Heart left ventricle (tissue), 16 donors: Measurements from ENCODE around the gene KRT7. TPM values are rescaled to one million over a fixed set of nuclear protein-coding genes. Genes with fewer than 3 reads are reported as not detected.

Experiments
- ATAC-seq, 4 donors: fragments of 200-7000 bp; cut with Tn5 transposase; one replicate each; pipeline ENCODE4 v1.9.1; 2020 to 2022; ENCODE audit warnings: moderate library complexity in 4 of 4, mild to moderate bottlenecking in 3 of 4, moderate number of reproducible peaks in 1 of 4
- DNase-seq, 5 donors: peaks; one replicate each; pipeline ENCODE4 v3.0.0-alpha.2; 2020
- H3K27ac ChIP-seq, 12 donors: fragments of 200-600 bp; sonication (generic) in 4 of 12; one replicate each; pipeline versions ENCODE4 v1.5.0 to v1.8.0; 2016 to 2022; ENCODE audit warnings: mild to moderate bottlenecking in 2 of 12
- H3K27me3 ChIP-seq, 9 donors: fragments of 200-600 bp; sonication (generic) in 2 of 9; one replicate each; pipeline versions ENCODE4 v1.5.1 to v1.8.0; 2016 to 2022; ENCODE audit warnings: mild to moderate bottlenecking in 3 of 9
- H3K36me3 ChIP-seq, 9 donors: fragments of 200-600 bp; sonication (generic) in 2 of 9; one replicate each; pipeline versions ENCODE4 v1.5.0 to v1.8.0; 2018 to 2022; ENCODE audit warnings: mild to moderate bottlenecking in 2 of 9
- H3K4me1 ChIP-seq, 12 donors: fragments of 200-600 bp; sonication (generic) in 4 of 12; one replicate each; pipeline versions ENCODE4 v1.5.0 to v1.8.0; 2016 to 2022; ENCODE audit warnings: mild to moderate bottlenecking in 3 of 12
- H3K4me3 ChIP-seq, 12 donors: fragments of 200-600 bp; sonication (generic) in 4 of 12; one replicate each; pipeline versions ENCODE4 v1.5.0 to v1.8.0; 2017 to 2022; ENCODE audit warnings: mild to moderate bottlenecking in 9 of 12, moderate library complexity in 4 of 12
- H3K9me3 ChIP-seq, 12 donors: fragments of 200-600 bp; sonication (generic) in 4 of 12; one replicate each; pipeline versions ENCODE4 v1.5.0 to v1.8.0; 2016 to 2022; ENCODE audit warnings: mild to moderate bottlenecking in 1 of 12
- CTCF ChIP-seq, 12 donors: fragments of 200-600 bp; sonication (generic) in 4 of 12; IDR thresholded peaks; one replicate each; pipeline versions ENCODE4 v1.5.0 to v1.8.0; 2018 to 2022; ENCODE audit warnings: antibody characterized with exemption in 12 of 12, mild to moderate bottlenecking in 5 of 12
- POLR2A ChIP-seq, 2 donors: fragments of 450-650 bp; IDR thresholded peaks; one replicate each; pipeline ENCODE4 v1.6.1; 2017; ENCODE audit warnings: antibody characterized with exemption in 2 of 2, mild to moderate bottlenecking in 2 of 2, moderate library complexity in 2 of 2
- WGBS, 4 donors: extraction: QIAGEN DNeasy Blood & Tissue Kit in 2 of 4; methylation state at CpG; one replicate each; pipeline versions ENCODE4 v1.1.5 to v1.1.7; 2013 to 2018; 5-methylcytosine and 5-hydroxymethylcytosine counted together
- intact Hi-C, 10 donors: fragments of 100-400 bp; cut with DNase I; formaldehyde crosslinking; loops; one replicate each; pipeline versions ENCODE4 v1.11.1 to v1.14.2; 2022
- polyA plus RNA-seq, 2 donors: library from polyadenylated mRNA; stranded (reverse); fragments of 200-250 nt; gene quantifications; one replicate each; pipeline ENCODE4 v1.2.3, GENCODE V29; 2013
- total RNA-seq, 9 donors: library from RNA; depleted of rRNA in 2 of 9; stranded (reverse); fragments of >200 nt in 2 of 9; fragmentation: NEBNext Ultra II Directional in 3 of 9; extraction: Animal tissue kit (Norgen Biotek cat#: 25700) in 3 of 9; gene quantifications; one replicate each; pipeline versions ENCODE4 v1.1.0 to v1.2.4, GENCODE V29; 2016 to 2023
- donor health status: ischemic (EF 13 %, LVEDD 7.1; RV severe dilation, severe dysfunction).
- donor health status: healthy with polysubstance abuse.
- donor health status: DM: no; HTN: yes; CAD: no.
- donor health status: DM: no; HTN: no; CAD: no.
- donor health status: ischemic (EF 25% LVEDD 6.9; RV normal size, moderate dysfunction).
- donor health status: ischemic (EF 25% LVEDD 5.7; RV mildly dilated, moderate dysfunction).
- donor health status: healthy.
- donor health status: DM: yes; HTN: yes; CAD: no.
- donor health status: ischemic (EF 35%, LVEDD 5.7; RV mildly dilated, moderate dysfunction).
- donor health status: nonischemic (EF 11% LVEDD 7.7; RV severe dilation, severe dysfunction).
- donor health status: DM: yes; HTN: yes; CAD: no.
- donor health status: PGD.
- donor health status: ischemic (EF 29% LVEDD 5.4; RV normal size, mild dysfunction).
- donor health status: nonischemic (EF 23%, LVEDD 6.1; RV moderate dilation, normal function).

The KRT7 gene
- total and polyA plus RNA-seq, 11 donors: 0.20 to 56.7 (median 3.1) TPM; not detected in 3

DNA sequence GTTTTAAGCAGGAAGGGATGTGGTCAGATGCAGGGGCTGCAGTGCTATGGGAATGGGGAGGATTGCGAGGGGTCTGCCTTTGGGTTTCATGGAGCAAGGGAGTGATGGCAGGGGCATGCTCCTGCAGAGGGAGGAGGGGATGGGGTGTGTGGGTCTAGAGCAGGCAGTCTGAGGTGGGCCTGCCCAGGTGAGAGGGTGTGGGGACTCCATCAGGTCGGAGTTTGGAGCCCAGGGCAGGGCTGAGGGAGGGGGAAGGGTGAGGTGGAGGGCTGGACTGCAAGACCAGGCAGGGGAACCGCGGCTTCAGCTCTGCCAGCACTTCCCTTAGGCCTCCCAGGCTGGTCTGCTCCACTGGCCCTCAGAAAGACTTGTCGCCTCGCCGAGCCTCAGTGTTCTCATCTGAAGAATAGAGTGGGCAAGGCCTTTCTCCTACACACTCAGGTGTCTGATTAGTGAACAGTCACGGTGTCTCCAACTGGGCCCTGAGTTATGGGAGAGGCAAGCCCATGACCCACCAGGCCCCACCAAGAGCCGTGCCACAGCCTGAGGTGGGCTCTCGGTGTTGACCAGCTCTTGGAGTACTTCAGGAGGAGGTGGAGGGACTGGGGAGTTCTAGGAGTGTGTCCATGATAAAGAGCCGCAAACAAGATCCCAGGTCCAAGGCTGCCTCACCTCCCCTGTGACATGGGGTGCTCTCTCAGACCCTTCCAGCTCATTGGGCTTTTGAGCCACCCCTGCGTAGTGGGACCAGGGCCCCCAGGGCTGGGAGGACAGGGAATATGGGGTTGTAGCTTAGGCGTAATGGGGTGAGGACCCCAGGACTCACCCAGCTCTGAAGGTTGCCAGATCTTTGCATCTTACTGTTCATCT, 21.1 kb upstream of the KRT7 start:
- no peak for TF ChIP-seq CTCF (IDR thresholded peaks at IDR 0.05)
- TF ChIP-seq POLR2A (IDR thresholded peaks at IDR 0.05): no peak
- intact Hi-C loops: loop anchor here in 2 of 10 donors (2.0 kb wide), 1 partner anchor 55 kb away; no protein-coding TSS in a partner anchor
- 88 to 94% (median 92%) methylated on average over 9 to 13 of the region's 13 CpGs for WGBS, 4 donors

DNA sequence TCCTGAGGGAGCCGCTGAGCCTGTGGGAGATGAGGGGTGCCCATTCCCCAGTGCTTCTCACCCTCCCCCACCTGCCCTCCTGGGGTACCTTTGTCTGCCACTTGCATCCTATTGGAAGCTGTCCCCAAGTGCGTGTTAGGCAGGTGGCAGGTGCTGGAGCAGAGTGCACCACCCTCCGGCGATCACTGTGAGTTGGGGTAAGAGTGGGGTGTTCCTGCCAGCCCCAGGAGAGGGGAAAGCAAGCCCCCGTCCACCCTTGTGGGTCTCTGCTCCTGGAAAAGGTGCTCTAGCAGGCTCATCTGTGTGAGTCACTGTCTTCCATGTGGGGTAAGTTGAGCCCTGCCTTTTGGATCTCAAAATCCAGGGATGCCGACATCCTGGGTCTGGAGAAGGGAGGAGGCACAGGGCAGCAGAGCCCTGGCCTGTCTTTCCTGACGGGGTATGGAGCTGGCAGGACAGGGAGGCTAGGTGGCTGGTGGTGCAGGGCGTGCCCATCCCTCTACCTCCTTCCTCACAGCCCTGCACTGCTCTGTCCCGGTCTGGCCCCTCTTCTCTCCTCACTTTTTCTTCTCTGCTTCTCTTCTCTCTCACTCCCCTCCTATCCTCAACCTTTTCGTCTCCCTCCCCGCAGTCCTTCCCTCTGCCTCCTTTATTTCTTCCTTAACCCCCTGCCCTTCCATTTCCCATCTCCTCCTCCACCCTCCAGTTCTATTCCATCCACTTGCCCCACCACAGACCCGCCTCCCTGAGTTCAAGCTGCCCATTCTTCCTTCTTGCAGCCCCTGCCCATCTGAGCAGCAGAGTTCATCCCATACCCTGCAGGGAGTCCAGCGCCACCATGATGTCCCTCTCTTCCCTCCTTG, 20.1 kb upstream of the KRT7 start:
- no peaks in the 10 kb centered on the region for H3K36me3 ChIP-seq
- peaks cover 1 to 36% (median 9%) of the 10 kb centered on the region in 12 donors for H3K4me1 ChIP-seq
- H3K4me3 ChIP-seq: no peak overlapping the region
- H3K27me3 ChIP-seq: peaks cover 0 to 6% (median 0%) of the 10 kb centered on the region in 9 donors
- ATAC-seq (no peak), DNase-seq (peak in 2 of 5 donors; percentile 4 to 44)
- intact Hi-C loops: loop anchor here in 2 of 10 donors (2.0 kb wide), 1 partner anchor 56 kb away; no protein-coding TSS in a partner anchor
- no peak overlapping the region for H3K27ac ChIP-seq
- no peaks in the 10 kb centered on the region for H3K9me3 ChIP-seq
- TF ChIP-seq CTCF (IDR thresholded peaks at IDR 0.05): no peak
- no peak for TF ChIP-seq POLR2A (IDR thresholded peaks at IDR 0.05)
- WGBS, 4 donors: 77 to 85% (median 81%) methylated on average over 10 to 13 of the region's 13 CpGs

More for the DNA sequence above, 21.1 kb upstream of the KRT7 start:
- Histone ChIP-seq H3K27me3 (peaks cover 0 to 6% (median 0%) of the 10 kb centered on the region in 9 donors), H3K27ac (no peak overlapping the region), H3K4me1 (peaks cover 6 to 37% (median 14%) of the 10 kb centered on the region in 12 donors), H3K9me3 (no peaks in the 10 kb centered on the region), H3K36me3 (no peaks in the 10 kb centered on the region), H3K4me3 (no peak overlapping the region)
- ATAC-seq (no peak), DNase-seq (peak in 2 of 5 donors; percentile 13 to 24)

DNA sequence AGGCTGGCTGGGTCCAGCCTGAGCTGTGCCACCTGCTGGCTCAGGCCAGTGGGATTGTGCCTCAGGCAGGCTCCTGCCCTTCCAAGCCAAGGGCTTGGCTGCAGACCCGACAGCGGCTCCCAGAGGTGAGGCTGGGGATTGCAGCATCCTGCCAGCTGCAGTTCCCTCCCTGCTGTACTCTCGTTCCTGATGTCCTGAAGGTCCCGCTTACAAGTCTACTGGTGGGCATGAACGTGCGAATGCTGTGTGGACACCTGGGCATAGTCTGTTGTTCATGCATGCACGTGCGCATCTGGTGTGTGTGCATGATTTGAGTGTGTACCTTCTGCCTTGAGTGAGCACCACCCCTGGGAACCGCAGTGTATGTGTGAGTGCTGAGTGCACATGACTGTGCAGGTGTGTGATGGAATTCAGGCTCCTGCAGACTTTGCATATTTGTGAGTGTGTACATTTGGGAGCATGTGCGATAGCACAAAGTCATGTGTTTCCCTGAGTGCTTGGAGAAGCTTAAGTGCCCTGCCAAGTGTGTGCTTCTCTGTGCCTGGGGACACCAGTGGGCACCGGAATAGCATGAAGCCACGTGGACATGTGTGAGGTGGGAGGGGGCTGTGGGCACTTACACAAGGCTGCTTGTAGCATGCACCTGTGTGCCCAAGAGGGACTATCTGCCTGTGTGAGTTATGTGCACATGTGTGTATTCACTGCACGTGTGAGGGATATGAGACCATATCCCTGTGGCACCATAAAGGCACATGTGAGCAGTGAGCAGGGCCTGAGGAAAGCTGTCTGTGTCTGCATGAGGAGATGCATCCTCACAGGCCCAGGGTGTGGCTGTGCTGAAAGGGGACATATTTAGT, 19.3 kb upstream of the KRT7 start:
- DNase-seq (peak; percentile 72 to 90 (median 80)), ATAC-seq (peak; percentile 80 to 94 (median 91))
- intact Hi-C loops: loop anchor here in 3 of 10 donors (2.0 kb wide), 2 partner anchors 53 to 57 kb away; no protein-coding TSS in a partner anchor
- Histone ChIP-seq H3K9me3 (no peaks in the 10 kb centered on the region), H3K36me3 (no peaks in the 10 kb centered on the region), H3K27me3 (peaks cover 0 to 1% (median 0%) of the 10 kb centered on the region in 9 donors), H3K27ac (no peak overlapping the region), H3K4me3 (no peak overlapping the region), H3K4me1 (peaks cover 0 to 28% (median 2%) of the 10 kb centered on the region in 12 donors)
- TF ChIP-seq POLR2A (IDR thresholded peaks at IDR 0.05) (peak in 1 of 2 donors; percentile 17), CTCF (IDR thresholded peaks at IDR 0.05) (peak; percentile 88 to 99 (median 95))
- WGBS, 4 donors: 32 to 39% (median 35%) methylated on average over 6 to 13 of the region's 13 CpGs
